ENCODE data around the gene CTBP1. TPM values are rescaled to one million over a fixed set of nuclear protein-coding genes. Genes with fewer than 3 reads are reported as not detected.

The CTBP1 gene
- total and polyA plus RNA-seq, 2 experiments from 2014 or later: 74.0 to 192 TPM

DNA sequence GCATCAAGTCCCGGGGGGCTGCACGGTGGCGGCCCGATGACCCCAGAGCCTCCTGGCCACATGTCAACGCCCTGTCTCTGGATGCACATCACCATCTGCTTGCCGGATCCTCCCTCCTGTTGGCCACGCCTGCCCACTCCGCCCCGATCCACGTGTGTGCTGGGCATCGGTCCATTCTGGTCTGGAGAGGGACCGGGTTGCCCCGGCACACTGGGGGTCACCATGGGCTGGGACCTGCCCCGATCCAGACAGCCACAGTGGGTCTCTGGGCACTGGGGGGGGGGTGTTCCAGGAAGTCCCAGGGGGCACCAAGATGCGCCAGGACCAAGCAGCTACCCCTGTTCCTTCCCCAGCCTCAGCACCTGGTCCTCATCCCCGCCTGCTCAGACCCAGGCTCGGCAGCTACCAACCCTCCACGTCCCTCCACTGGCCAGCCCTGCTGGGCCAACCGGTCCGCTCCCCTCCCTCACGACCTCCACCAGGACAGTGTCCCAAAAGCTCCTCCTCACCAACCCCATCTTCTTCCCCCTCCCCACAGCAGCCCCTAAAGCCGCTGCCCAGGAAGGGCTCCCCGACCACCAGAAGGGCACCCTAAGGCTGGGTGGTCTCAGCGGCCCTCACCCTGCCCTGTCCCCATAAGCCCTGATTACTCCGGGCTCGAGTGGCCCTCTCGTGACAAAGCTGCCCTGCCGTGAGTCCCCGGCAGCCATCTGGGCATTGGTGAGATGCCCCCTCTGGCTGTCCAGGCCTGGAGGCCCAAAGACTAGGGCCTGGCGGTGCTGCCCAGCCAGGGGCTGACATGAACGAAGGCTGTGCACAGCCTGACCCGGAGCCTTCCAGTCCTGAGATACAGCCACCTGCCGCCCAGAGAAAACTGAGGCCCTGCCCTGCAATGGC is 4.6 kb downstream of the CTBP1 start:
- H3K36me3 Mint-ChIP-seq (ENCODE audit: low read depth): peaks cover 9% of the 10 kb centered on the region
- no peak for TF ChIP-seq JUNB (IDR thresholded peaks at IDR 0.05; ENCODE audit: unreplicated experiment)
- no peak for TF ChIP-seq POLR2AphosphoS5 (IDR thresholded peaks at IDR 0.05; ENCODE audit: low read depth)
- TF ChIP-seq CTCF (conservative IDR thresholded peaks at IDR 0.05; ENCODE audit: low read depth in 2 of 2): no peak
- TF ChIP-seq STAT1 (IDR thresholded peaks at IDR 0.05; ENCODE audit: unreplicated experiment): no peak
- TF ChIP-seq NANOG (IDR thresholded peaks at IDR 0.05; ENCODE audit: borderline replicate concordance): no peak
- TF ChIP-seq, protein P1, sequence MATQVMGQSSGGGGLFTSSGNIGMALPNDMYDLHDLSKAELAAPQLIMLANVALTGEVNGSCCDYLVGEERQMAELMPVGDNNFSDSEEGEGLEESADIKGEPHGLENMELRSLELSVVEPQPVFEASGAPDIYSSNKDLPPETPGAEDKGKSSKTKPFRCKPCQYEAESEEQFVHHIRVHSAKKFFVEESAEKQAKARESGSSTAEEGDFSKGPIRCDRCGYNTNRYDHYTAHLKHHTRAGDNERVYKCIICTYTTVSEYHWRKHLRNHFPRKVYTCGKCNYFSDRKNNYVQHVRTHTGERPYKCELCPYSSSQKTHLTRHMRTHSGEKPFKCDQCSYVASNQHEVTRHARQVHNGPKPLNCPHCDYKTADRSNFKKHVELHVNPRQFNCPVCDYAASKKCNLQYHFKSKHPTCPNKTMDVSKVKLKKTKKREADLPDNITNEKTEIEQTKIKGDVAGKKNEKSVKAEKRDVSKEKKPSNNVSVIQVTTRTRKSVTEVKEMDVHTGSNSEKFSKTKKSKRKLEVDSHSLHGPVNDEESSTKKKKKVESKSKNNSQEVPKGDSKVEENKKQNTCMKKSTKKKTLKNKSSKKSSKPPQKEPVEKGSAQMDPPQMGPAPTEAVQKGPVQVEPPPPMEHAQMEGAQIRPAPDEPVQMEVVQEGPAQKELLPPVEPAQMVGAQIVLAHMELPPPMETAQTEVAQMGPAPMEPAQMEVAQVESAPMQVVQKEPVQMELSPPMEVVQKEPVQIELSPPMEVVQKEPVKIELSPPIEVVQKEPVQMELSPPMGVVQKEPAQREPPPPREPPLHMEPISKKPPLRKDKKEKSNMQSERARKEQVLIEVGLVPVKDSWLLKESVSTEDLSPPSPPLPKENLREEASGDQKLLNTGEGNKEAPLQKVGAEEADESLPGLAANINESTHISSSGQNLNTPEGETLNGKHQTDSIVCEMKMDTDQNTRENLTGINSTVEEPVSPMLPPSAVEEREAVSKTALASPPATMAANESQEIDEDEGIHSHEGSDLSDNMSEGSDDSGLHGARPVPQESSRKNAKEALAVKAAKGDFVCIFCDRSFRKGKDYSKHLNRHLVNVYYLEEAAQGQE (IDR thresholded peaks at IDR 0.05; ENCODE audit: unreplicated experiment): no peak
- TF ChIP-seq ZNF114 (CRISPR knock-in tag; IDR thresholded peaks at IDR 0.05): no peak
- no peak for TF ChIP-seq CREB1 (CRISPR knock-in tag; IDR thresholded peaks at IDR 0.05; ENCODE audit: low read depth)
- TF ChIP-seq, protein P2, sequence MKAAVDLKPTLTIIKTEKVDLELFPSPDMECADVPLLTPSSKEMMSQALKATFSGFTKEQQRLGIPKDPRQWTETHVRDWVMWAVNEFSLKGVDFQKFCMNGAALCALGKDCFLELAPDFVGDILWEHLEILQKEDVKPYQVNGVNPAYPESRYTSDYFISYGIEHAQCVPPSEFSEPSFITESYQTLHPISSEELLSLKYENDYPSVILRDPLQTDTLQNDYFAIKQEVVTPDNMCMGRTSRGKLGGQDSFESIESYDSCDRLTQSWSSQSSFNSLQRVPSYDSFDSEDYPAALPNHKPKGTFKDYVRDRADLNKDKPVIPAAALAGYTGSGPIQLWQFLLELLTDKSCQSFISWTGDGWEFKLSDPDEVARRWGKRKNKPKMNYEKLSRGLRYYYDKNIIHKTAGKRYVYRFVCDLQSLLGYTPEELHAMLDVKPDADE (IDR thresholded peaks at IDR 0.05): no peak
- TF ChIP-seq EZH2phosphoT487 (IDR thresholded peaks at IDR 0.05; ENCODE audit: unreplicated experiment): no peak
- no peak for TF ChIP-seq EZH2 (IDR thresholded peaks at IDR 0.05; ENCODE audit: low read depth, unreplicated experiment)
- TF ChIP-seq, protein P3, sequence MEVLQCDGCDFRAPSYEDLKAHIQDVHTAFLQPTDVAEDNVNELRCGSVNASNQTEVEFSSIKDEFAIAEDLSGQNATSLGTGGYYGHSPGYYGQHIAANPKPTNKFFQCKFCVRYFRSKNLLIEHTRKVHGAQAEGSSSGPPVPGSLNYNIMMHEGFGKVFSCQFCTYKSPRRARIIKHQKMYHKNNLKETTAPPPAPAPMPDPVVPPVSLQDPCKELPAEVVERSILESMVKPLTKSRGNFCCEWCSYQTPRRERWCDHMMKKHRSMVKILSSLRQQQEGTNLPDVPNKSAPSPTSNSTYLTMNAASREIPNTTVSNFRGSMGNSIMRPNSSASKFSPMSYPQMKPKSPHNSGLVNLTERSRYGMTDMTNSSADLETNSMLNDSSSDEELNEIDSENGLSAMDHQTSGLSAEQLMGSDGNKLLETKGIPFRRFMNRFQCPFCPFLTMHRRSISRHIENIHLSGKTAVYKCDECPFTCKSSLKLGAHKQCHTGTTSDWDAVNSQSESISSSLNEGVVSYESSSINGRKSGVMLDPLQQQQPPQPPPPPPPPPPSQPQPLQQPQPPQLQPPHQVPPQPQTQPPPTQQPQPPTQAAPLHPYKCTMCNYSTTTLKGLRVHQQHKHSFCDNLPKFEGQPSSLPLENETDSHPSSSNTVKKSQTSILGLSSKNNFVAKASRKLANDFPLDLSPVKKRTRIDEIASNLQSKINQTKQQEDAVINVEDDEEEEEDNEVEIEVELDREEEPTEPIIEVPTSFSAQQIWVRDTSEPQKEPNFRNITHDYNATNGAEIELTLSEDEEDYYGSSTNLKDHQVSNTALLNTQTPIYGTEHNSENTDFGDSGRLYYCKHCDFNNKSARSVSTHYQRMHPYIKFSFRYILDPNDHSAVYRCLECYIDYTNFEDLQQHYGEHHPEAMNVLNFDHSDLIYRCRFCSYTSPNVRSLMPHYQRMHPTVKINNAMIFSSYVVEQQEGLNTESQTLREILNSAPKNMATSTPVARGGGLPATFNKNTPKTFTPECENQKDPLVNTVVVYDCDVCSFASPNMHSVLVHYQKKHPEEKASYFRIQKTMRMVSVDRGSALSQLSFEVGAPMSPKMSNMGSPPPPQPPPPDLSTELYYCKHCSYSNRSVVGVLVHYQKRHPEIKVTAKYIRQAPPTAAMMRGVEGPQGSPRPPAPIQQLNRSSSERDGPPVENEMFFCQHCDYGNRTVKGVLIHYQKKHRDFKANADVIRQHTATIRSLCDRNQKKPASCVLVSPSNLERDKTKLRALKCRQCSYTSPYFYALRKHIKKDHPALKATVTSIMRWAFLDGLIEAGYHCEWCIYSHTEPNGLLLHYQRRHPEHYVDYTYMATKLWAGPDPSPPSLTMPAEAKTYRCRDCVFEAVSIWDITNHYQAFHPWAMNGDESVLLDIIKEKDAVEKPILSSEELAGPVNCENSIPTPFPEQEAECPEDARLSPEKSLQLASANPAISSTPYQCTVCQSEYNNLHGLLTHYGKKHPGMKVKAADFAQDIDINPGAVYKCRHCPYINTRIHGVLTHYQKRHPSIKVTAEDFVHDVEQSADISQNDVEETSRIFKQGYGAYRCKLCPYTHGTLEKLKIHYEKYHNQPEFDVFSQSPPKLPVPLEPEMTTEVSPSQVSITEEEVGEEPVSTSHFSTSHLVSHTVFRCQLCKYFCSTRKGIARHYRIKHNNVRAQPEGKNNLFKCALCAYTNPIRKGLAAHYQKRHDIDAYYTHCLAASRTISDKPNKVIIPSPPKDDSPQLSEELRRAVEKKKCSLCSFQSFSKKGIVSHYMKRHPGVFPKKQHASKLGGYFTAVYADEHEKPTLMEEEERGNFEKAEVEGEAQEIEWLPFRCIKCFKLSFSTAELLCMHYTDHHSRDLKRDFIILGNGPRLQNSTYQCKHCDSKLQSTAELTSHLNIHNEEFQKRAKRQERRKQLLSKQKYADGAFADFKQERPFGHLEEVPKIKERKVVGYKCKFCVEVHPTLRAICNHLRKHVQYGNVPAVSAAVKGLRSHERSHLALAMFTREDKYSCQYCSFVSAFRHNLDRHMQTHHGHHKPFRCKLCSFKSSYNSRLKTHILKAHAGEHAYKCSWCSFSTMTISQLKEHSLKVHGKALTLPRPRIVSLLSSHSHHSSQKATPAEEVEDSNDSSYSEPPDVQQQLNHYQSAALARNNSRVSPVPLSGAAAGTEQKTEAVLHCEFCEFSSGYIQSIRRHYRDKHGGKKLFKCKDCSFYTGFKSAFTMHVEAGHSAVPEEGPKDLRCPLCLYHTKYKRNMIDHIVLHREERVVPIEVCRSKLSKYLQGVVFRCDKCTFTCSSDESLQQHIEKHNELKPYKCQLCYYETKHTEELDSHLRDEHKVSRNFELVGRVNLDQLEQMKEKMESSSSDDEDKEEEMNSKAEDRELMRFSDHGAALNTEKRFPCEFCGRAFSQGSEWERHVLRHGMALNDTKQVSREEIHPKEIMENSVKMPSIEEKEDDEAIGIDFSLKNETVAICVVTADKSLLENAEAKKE (CRISPR knock-in tag; IDR thresholded peaks at IDR 0.05): no peak
- no peak for TF ChIP-seq ZNF331 (CRISPR knock-in tag; IDR thresholded peaks at IDR 0.05; ENCODE audit: low read depth)
- H3K27ac Mint-ChIP-seq: 0 out of 2 replicates have a peak overlapping the region, but pooled peaks have one; percentile 40
- ATAC-seq (no peak), DNase-seq (ENCODE audit: low spot score) (no peak)
- Histone ChIP-seq H3K4me2 (no peak overlapping the region), H3F3A (replicated peaks; ENCODE audit: low read depth) (no peaks in the 10 kb centered on the region), H3K9me2 (ENCODE audit: insufficient read depth) (no peaks in the 10 kb centered on the region), H3K27ac (ENCODE audit: low read depth) (no peak overlapping the region), H3K4me3 (no peak overlapping the region), H3K27me3 (ENCODE audit: insufficient read depth) (no peaks in the 10 kb centered on the region), H3K4me1 (ENCODE audit: insufficient read depth) (peaks cover 4% of the 10 kb centered on the region; the same call in 1 of the 2 replicates), H3K36me3 (ENCODE audit: insufficient read depth) (no peaks in the 10 kb centered on the region), H2AFZ (no peak overlapping the region), H3K79me2 (replicated peaks; ENCODE audit: insufficient read depth) (peaks cover 70% of the 10 kb centered on the region), H4K20me1 (replicated peaks; ENCODE audit: insufficient read depth) (peaks cover 10% of the 10 kb centered on the region)
- H3K27me3 Mint-ChIP-seq (ENCODE audit: insufficient read depth, low read depth, poor library complexity): peaks cover 4% of the 10 kb centered on the region
- 0 out of 3 replicates have a peak overlapping the region, but pooled peaks have one; percentile 23 for H3K4me3 Mint-ChIP-seq
- H3K9me3 Mint-ChIP-seq: no peaks in the 10 kb centered on the region
- peaks cover 11% of the 10 kb centered on the region for H3K4me1 Mint-ChIP-seq

All from GM23338 (cell line).